ENCODE measurements around the gene MLST8.
"Not testable (repeated sequence)": the region's sequence is repeated elsewhere in the genome, so short reads cannot be mapped to it uniquely, and the experiment has no call there.

MLST8 gene

GRCh38 chr16:2190659-2191445 lies 14.4 kb upstream of the MLST8 start:
- DNase-seq, result no peak

GRCh38 chr16:2191446-2191706 lies 13.9 kb upstream of the MLST8 start:
- no peak for DNase-seq

DNA sequence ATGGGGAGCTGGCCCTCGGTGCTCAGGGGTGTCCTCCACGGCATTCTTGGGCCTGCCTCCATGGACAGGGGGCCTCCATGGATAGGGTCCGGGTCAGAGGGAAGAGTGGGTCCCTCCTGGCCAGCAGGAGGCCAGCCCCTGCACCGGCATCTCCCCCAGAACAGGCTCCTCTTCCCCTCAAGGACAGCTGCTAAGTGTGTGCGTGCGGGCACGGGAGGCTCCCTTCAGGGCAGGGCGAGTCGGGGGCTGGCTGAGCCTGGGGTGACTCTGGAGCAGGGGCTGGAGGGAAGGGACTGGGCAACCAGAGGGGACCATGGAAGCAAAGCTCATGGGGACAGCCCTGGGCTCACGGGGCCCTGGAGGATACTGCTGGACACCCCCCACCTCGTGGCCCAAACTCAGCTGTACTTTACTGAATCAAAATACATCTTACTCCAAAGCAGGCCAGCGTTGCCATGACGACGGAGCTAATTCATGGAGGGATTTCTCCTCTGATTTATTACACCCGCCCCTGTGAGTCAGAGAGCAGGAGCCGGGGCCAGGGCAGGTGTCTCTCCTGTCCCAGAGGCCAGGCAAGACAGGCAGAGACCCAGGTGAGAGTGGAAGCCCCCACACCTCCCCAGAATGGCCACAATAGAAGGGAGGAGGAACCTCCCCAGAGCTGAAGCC lies 11.0 kb upstream of the MLST8 start:
- no peak for DNase-seq

DNA sequence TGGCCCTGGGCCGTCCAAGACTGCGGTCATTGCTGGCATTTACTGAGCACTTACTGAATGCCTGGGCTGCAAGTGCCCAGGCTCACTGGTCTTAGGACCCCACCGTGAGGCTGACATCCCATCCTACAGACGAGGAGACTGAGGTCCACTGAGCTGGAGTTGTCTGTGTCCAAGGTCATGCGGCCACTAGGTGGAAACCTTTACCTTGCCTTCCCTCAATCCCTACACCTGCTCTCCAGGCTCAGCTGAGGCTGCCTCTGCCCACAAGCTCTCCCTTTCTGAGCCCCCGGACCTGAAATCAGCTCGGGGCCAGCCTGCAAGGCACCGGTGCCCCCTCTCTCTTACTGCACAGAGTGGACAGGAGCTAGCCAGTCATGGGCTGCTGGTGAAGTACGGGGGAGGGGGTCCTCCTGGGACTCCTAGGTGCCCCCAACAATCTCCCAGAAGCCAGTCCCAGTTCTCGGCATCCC lies 10.4 kb upstream of the MLST8 start:
- peak; percentile 27 for DNase-seq

DNA sequence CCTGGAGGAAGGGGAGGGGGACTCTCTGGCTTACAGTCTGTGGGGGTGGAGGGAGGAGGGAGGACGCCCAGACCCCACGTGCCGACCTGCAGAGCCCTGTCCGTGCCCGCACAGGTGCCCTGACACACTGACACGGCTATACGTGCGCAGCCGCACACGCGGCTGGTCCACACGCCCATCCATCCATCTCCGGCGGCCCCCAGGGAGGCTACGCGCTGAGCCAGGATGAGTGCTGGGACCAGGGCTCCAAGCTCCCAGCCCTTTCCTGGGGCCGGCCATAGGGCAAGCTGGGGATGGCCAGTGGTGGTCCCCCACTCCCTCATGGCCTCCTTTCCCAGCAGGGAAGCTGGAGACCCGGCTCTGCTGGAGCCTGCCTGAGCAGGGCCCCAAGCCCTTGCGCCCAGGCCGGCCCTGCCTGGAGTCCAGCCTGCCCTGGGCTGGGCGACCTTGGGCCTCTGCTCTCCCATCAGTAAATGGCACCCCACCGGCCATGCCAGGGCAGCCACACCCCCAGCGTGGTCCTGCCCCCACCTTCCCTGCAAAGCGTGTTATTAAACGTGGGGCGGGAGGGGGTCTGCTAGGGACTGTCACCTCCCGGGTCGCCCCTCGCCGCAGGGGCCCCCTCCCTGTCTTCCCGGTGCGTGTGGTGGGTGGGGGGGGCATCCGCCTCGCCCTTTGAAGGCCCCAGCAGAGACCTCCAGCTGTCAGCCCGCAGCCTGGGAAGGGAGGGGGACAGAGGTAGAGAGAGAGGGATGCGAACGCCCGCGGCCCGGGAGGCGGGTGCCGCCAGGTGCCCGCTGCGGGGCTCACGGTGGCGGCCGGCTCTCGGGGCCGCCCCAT lies 9.7 kb upstream of the MLST8 start:
- no peak for DNase-seq

DNA sequence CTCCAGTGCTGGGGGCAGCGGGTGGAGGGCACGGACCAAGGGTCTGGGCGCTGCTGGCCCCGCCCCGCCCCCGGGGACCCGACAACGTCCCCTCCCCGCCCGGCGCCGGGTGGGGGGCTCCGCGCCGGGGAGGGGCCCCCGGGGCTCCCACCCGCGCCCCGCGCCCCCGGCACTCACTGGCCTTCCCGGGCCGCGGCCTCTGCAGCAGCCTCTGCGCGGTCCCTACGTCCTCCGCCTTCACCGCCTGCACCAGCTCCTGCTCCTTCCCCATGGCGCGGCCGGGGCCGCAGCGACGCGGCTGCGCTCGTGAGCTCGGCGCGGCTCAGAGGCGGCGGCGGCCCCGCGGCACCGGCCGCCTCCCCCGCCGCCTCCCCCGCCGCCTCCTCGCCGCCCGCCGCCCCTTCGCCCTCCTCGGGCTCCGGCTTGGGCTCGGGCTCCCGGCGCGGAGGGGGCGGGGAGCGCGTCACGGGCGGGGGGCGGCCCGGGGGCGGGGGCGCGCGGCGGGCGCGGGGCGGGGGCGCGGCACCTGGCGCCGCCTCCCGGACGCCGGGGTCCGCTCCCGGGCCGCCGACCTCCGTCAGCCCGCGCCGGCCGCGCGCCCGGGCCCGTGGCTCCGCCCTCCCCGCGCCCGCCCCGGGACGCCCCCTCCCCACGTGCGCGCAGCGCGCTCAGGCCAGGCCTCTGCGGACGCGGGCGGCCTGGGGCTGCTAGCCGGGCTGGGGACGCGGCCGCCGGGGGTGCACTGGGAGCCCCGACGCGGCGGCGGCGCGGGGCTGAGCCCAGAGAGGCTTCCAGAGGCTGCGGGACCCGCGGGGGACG lies 8.9 kb upstream of the MLST8 start, which contains the start of gene CASKIN1:
CASKIN1 (minus strand) TSS at position 444 of the 819 bp plus-strand sequence; CDS start at position 271, 173 bp downstream.
- DNase-seq, result peak; percentile 39

DNA sequence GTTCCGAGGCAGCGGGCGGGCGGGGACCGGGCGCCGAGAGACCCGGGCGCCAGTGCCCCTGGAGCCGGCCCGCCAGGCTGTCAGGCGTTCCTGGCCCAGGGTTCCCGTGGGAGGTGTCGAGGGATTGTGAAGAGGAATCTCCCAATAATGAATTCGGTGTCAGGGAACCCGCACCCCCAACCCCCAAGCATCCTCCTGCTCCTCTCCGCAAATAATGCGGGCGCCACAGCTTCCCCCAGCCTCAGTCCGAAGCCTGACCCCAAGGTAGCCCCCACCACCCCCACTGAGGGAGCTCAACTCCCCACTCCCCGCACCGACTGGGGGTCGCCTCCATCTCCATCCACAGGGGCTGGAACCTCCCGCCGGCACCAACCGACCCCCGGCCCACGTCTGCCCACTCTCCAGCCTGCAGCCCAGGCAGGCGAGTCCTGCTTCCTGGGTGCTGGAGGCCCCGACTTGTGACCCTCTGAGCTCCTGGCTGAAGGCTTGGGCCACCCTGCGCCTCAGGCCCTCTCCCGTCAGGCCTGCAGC lies 8.2 kb upstream of the MLST8 start:
- no peak for DNase-seq

GRCh38 chr16:2197765-2198164 lies 7.5 kb upstream of the MLST8 start:
- no peak for DNase-seq

DNA sequence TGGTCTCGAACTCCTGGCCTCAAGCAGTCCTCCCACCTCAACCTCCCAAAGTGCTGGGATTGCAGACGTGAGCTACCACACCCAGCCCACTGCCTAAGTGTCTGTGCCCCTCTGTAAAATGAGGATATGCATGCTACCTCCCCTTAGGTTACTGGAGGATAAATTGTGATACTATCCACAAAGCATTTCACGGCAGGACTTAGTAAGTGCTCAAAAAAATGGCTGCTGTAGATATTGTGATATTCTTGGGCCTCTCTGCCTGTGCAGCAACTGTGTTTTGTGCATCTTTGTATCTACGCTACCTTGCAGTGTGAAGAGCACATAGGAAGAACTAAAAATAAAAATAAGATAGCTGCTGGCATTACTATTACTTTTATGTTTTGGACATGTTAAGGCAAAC lies 7.0 kb upstream of the MLST8 start:
- DNase-seq, result no peak

- no peak for DNase-seq
These were observed 6.2 kb upstream of the MLST8 start for GRCh38 chr16:2199095-2199494.

GRCh38 chr16:2199621-2200139 lies 5.6 kb upstream of the MLST8 start:
- DNase-seq, result no peak

GRCh38 chr16:2200313-2200712 lies 4.9 kb upstream of the MLST8 start:
- DNase-seq, result no peak

DNA sequence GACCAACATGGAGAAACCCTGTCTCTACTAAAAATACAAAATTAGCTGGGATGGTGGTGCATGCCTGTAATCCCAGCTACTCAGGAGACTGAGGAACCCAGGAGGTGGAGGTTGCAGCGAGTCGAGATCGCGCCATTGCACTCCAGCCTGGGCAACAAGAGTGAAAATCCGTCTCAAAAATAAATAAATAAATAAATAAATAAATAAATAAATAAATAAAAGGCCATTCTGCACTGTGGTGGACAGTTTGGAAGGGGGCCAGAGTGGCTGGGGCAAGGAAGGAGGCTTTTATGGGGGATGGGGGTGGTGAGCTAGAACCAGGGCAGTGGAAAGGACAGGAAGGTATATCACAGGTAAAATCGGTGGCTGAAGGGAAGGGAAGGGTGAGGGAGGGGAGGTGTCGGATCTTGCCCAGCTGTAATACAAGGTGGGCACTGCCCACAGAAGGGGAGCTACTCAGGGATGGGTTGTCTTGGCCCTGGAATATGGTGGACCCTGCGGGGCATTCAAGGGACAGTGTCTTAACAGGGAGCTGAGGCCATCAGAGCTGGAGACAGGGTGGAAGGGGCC lies 2.0 kb upstream of the MLST8 start:
- not testable (repeated sequence) for DNase-seq

DNA sequence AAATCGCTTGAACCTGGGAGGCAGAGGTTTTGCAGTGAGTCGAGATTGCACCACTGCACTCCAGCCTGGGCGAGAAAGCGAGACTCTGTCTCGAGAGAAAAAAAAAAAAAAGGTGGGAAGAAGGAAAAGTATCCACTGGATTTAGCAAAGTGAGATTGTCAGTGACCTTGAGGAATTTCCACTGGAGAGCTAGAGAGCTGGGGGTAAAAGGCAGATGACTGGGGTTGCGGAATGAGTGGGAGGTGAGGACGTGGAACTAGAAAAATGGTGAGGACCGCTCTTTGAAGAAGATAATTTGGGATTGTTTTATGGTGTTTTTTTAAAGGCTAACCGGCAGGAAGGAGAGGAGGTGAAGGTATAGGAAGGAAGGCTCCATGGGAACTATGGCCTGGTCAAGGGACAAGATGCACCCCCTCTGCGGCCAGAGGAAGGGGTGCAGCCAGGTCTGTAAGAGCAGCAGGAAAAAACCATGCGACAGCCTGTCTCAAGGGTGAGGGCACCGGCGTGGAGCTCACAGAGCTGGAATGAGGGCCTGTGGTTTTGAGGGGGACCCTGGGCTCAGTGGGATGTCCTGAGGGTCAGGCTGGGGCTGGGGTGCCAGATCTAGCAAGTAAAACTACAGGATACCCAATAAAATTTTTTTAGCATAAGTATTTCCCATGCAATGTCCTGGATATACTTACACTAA lies 694 bp upstream of the MLST8 start:
- DNase-seq, result no peak

GRCh38 chr16:2205967-2206313 lies 686 bp downstream of the MLST8 start:
- DNase-seq, result no peak

- no peak for DNase-seq
These were observed 1.1 kb downstream of the MLST8 start for GRCh38 chr16:2206420-2206779.

- DNase-seq, result peak; percentile 35
These were observed 1.7 kb downstream of the MLST8 start for GRCh38 chr16:2206780-2207433.

GRCh38 chr16:2207872-2208271 lies 2.6 kb downstream of the MLST8 start:
- no peak for DNase-seq

DNA sequence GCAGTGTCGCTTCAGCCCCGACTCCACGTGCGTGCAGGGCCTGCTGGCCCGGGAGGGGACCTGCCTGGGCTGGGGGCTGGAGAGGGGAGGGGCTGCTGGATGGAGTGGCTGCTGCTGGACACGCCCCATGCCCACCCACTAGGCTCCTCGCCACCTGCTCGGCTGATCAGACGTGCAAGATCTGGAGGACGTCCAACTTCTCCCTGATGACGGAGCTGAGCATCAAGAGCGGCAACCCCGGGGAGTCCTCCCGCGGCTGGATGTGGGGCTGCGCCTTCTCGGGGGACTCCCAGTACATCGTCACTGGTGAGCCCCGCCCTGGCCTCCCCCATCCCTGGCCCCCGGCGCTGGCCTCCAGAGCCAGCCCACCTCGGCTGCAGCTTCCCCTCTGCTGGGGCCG lies 3.1 kb downstream of the MLST8 start:
- no peak for DNase-seq

- DNase-seq, result no peak
These were observed 3.5 kb downstream of the MLST8 start for GRCh38 chr16:2208772-2209171.
